Measurements from ENCODE around the gene SYTL3. TPM values are rescaled to one million over a fixed set of nuclear protein-coding genes. Genes with fewer than 3 reads are reported as not detected.

Gene SYTL3
- total and polyA plus RNA-seq, 10 donors = 5.9 to 48.3 (median 17.9) TPM

- no peaks in the 10 kb centered on the region for H3K9me3 ChIP-seq
- peaks cover 0 to 36% (median 0%) of the 10 kb centered on the region in 6 donors for H3K36me3 ChIP-seq
- DNase-seq = no peak
- peak overlapping the region in 7 of 8 donors; percentile 41 to 99 (median 68) for H3K27ac ChIP-seq
- intact Hi-C loops (cut with DNase I; ENCODE audit: low total_unique reads) = no loop called here
- no peaks in the 10 kb centered on the region for H3K27me3 ChIP-seq (replicated peaks in 1 of 7)
- TF ChIP-seq POLR2AphosphoS5 (IDR thresholded peaks at IDR 0.05) = peak in 1 of 3 donors; percentile 90
- peak in 1 of 3 donors; percentile 67 for TF ChIP-seq POLR2A (IDR thresholded peaks at IDR 0.05)
- no peak for TF ChIP-seq CTCF (IDR thresholded peaks at IDR 0.05 in 8 of 11, conservative IDR thresholded peaks at IDR 0.05 in 3 of 11)
- peaks cover 44 to 98% (median 96%) of the 10 kb centered on the region in 6 donors for H3K4me1 ChIP-seq
- 53 to 77% (median 65%) methylated on average over 8 of the region's 8 CpGs for WGBS, 5 donors
- peak overlapping the region in 1 of 8 donors; percentile 25 for H3K4me3 ChIP-seq
Measured at GRCh38 chr6:158808941-158809678, 159.3 kb downstream of the SYTL3 start.

GRCh38 chr6:158810155-158811095 is 160.6 kb downstream of the SYTL3 start:
- Histone ChIP-seq H3K4me1 (peaks cover 48 to 100% (median 98%) of the 10 kb centered on the region in 6 donors), H3K27me3 (replicated peaks in 1 of 7) (no peaks in the 10 kb centered on the region), H3K9me3 (no peaks in the 10 kb centered on the region), H3K27ac (peak overlapping the region in 6 of 8 donors; percentile 24 to 99 (median 72)), H3K36me3 (peaks cover 0 to 48% (median 0%) of the 10 kb centered on the region in 6 donors), H3K4me3 (no peak overlapping the region)
- DNase-seq = no peak
- 66 to 72% (median 70%) methylated on average over 9 of the region's 9 CpGs for WGBS, 5 donors
- no peak for TF ChIP-seq POLR2AphosphoS5 (IDR thresholded peaks at IDR 0.05)
- TF ChIP-seq POLR2A (IDR thresholded peaks at IDR 0.05) = no peak
- no peak for TF ChIP-seq CTCF (IDR thresholded peaks at IDR 0.05 in 8 of 11, conservative IDR thresholded peaks at IDR 0.05 in 3 of 11)
- intact Hi-C loops (cut with DNase I; ENCODE audit: low total_unique reads) = no loop called here

- Histone ChIP-seq H3K4me3 (peak overlapping the region in 1 of 8 donors; percentile 78), H3K27ac (peak overlapping the region in 4 of 8 donors; percentile 97 to 99 (median 98)), H3K4me1 (peaks cover 62 to 100% (median 99%) of the 10 kb centered on the region in 6 donors), H3K9me3 (no peaks in the 10 kb centered on the region), H3K27me3 (replicated peaks in 1 of 7) (no peaks in the 10 kb centered on the region), H3K36me3 (peaks cover 0 to 48% (median 0%) of the 10 kb centered on the region in 6 donors)
- intact Hi-C loops (cut with DNase I; ENCODE audit: low total_unique reads) = no loop called here
- WGBS, 5 donors = 58 to 86% (median 70%) methylated on average over 5 of the region's 5 CpGs
- TF ChIP-seq CTCF (IDR thresholded peaks at IDR 0.05 in 8 of 11, conservative IDR thresholded peaks at IDR 0.05 in 3 of 11) = no peak
- no peak for TF ChIP-seq POLR2AphosphoS5 (IDR thresholded peaks at IDR 0.05)
- no peak for TF ChIP-seq POLR2A (IDR thresholded peaks at IDR 0.05)
- no peak for DNase-seq
Measured at GRCh38 chr6:158812611-158813010, 162.8 kb downstream of the SYTL3 start.

Measured in spleen (tissue), 11 donors.